ENCODE results near the gene TIMP1. TPM values are rescaled to one million over a fixed set of nuclear protein-coding genes. Genes with fewer than 3 reads are reported as not detected.

Gene TIMP1
- total and polyA plus RNA-seq, 2 of the 13 experiments (the other 11 are each of a cell fraction or from before 2014, with no cell fraction given) = 12.3 to 45.8 TPM

DNA sequence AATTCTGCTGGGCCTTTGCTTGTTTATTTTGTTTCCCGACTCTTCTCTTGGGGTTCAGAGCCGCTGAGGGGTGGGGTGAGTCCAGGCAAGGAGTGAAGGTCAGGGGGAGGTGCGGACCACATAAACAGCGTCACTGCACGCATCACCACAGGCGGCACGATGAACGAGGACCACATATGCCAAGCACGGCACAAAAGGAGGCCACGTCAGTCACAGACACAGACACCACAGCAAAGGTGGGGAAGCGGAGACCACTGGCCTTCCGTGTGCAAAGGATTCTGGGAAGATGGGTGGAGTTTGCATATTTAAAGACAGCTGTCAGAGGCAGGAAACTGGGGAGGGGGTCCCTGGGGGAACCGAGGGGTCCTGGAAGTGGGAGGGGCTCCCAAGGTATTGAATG, 10.3 kb upstream of the TIMP1 start (continued):
- TF ChIP-seq, protein P1, sequence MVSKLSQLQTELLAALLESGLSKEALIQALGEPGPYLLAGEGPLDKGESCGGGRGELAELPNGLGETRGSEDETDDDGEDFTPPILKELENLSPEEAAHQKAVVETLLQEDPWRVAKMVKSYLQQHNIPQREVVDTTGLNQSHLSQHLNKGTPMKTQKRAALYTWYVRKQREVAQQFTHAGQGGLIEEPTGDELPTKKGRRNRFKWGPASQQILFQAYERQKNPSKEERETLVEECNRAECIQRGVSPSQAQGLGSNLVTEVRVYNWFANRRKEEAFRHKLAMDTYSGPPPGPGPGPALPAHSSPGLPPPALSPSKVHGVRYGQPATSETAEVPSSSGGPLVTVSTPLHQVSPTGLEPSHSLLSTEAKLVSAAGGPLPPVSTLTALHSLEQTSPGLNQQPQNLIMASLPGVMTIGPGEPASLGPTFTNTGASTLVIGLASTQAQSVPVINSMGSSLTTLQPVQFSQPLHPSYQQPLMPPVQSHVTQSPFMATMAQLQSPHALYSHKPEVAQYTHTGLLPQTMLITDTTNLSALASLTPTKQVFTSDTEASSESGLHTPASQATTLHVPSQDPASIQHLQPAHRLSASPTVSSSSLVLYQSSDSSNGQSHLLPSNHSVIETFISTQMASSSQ (IDR thresholded peaks at IDR 0.05; ENCODE audit: low read depth) = no peak
- TF ChIP-seq, protein P1 (CRISPR knock-in tag; IDR thresholded peaks at IDR 0.05; ENCODE audit: borderline replicate concordance) = no peak
- TF ChIP-seq SP4 (CRISPR knock-in tag; IDR thresholded peaks at IDR 0.05) (no peak), ZNF891 (CRISPR knock-in tag; IDR thresholded peaks at IDR 0.05) (no peak), ZNF660 (CRISPR knock-in tag; IDR thresholded peaks at IDR 0.05; ENCODE audit: borderline replicate concordance, low read depth) (no peak)

DNA sequence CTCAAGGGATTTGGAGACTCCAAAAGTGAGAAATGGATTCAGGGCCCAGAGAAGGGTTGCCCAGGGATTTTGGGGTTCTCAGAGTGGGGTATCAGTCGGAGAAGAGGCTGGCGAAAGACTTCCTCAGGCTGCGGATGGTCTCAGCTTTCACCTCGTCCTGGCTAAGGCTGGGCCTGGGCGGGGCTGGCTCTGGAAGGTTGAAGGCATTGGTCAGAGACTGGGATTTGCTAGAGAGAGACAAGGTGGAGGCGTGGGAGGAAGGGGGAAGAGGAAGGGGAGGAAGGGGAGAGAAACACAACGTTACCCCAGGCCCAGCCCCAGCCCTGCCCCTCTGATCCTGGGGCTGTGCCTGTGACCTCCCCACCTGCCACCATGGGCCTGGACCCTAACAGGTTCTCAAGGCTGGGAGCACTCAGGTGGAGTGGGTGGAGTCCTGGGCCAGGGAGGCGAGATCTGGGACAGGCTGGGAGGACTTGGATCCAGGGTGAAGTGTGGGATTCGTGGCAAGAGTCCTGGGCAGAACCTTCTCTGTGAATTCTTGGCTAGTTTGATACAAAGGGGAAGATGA, 9.4 kb upstream of the TIMP1 start:
- ATAC-seq = no peak
- ChIA-PET POLR2A (no interaction called here), CTCF (ENCODE audit: low intra/inter-chr PET ratio, low total read pairs) (no interaction called here)
- in situ Hi-C loops (cut with HindIII; ENCODE audit: extremely low pct_ligation_motif_present, low pct_unique_long_range_greater_than_20kb) = no loop called here
- intact Hi-C loops (cut with micrococcal nuclease; ENCODE audit: unreplicated experiment) = no loop called here
- no peaks in the 10 kb centered on the region for H3K27me3 ChIP-seq (ENCODE audit: control insufficient read depth in 1 of 2, insufficient read depth in 2 of 2, low read length in 2 of 2)
- H3K4me3 ChIP-seq (replicated peaks in 1 of 3; ENCODE audit: insufficient read depth in 1 of 3, low read depth in 2 of 3, low read length in 3 of 3) = no peak overlapping the region
- no peak overlapping the region for H3K4me2 ChIP-seq (ENCODE audit: low read depth, low read length)
- no peak overlapping the region for H3K27ac ChIP-seq (ENCODE audit: extremely low read length, insufficient read depth, low read length)
- no peak for DNase-seq (ENCODE audit: low spot score)
- no peak for TF ChIP-seq ZNF746 (CRISPR knock-in tag; IDR thresholded peaks at IDR 0.05)
- TF ChIP-seq CAMTA2 (CRISPR knock-in tag; IDR thresholded peaks at IDR 0.05; ENCODE audit: borderline replicate concordance) = no peak
- no peak for TF ChIP-seq ZNF550 (CRISPR knock-in tag; IDR thresholded peaks at IDR 0.05; ENCODE audit: borderline replicate concordance)
- no peak for TF ChIP-seq ZNF614 (CRISPR knock-in tag; IDR thresholded peaks at IDR 0.05; ENCODE audit: borderline replicate concordance)
- TF ChIP-seq LCORL (IDR thresholded peaks at IDR 0.05) = no peak
- no peak for TF ChIP-seq LCORL (CRISPR knock-in tag; IDR thresholded peaks at IDR 0.05)
- no peaks in the 10 kb centered on the region for H4K20me1 ChIP-seq (ENCODE audit: insufficient read depth, low read length)
- BruUV-seq (replicated peaks) = no TSS peak
- H3K9ac ChIP-seq (ENCODE audit: insufficient read depth, low read depth, low read length) = no peak overlapping the region
- H3K36me3 ChIP-seq (replicated peaks in 1 of 2; ENCODE audit: control insufficient read depth in 1 of 2, insufficient read depth in 2 of 2, low read length in 2 of 2) = 0 out of 5 replicates have a peak, but pooled peaks cover 0 to 12% of the 10 kb centered on the region in 2 experiments
- H2AFZ ChIP-seq (ENCODE audit: low read length) = no peak overlapping the region
- 94% methylated on average over 7 of the region's 9 CpGs for WGBS (ENCODE audit: low lambda C conversion rate)
- H3K9me3 ChIP-seq (ENCODE audit: low read length) = no peaks in the 10 kb centered on the region
- 0 out of 2 replicates have a peak, but pooled peaks cover under 1% of the 10 kb centered on the region for H3K4me1 ChIP-seq (ENCODE audit: insufficient read depth, low read length)
- no peak for FAIRE-seq
- no peaks in the 10 kb centered on the region for H3K79me2 ChIP-seq (ENCODE audit: insufficient read depth, low read length)

Data from HepG2 (cell line).